Measurements from ENCODE around the gene PLEKHA6.

The PLEKHA6 gene

GRCh38 chr1:204181116-204181515, 178.6 kb downstream of the PLEKHA6 start:
- no peak for DNase-seq
- no peak for TF ChIP-seq CTCF (IDR thresholded peaks at IDR 0.05)
- Histone ChIP-seq H3K4me3 (no peak overlapping the region), H3K27me3 (peaks cover 0 to 23% of the 10 kb centered on the region in 2 donors), H3K27ac (no peak overlapping the region), H3K36me3 (no peaks in the 10 kb centered on the region), H3K9me3 (no peaks in the 10 kb centered on the region), H3K4me1 (no peaks in the 10 kb centered on the region)
- intact Hi-C loops (cut with DNase I; ENCODE audit: low total_unique reads) = no loop called here

- Histone ChIP-seq H3K27ac (no peak overlapping the region), H3K4me3 (no peak overlapping the region), H3K36me3 (no peaks in the 10 kb centered on the region), H3K9me3 (no peaks in the 10 kb centered on the region), H3K27me3 (peaks cover 0 to 26% of the 10 kb centered on the region in 2 donors), H3K4me1 (no peaks in the 10 kb centered on the region)
- intact Hi-C loops (cut with DNase I; ENCODE audit: low total_unique reads) = no loop called here
- TF ChIP-seq CTCF (IDR thresholded peaks at IDR 0.05) = no peak
- no peak for DNase-seq
Observed at GRCh38 chr1:204180133-204180532, 179.6 kb downstream of the PLEKHA6 start.

- Histone ChIP-seq H3K36me3 (no peaks in the 10 kb centered on the region), H3K9me3 (no peaks in the 10 kb centered on the region), H3K27me3 (peaks cover 0 to 32% of the 10 kb centered on the region in 2 donors), H3K27ac (no peak overlapping the region), H3K4me3 (no peak overlapping the region), H3K4me1 (no peaks in the 10 kb centered on the region)
- no peak for TF ChIP-seq CTCF (IDR thresholded peaks at IDR 0.05)
- intact Hi-C loops (cut with DNase I; ENCODE audit: low total_unique reads) = no loop called here
- DNase-seq = no peak
Observed at GRCh38 chr1:204178487-204179281, 181.0 kb downstream of the PLEKHA6 start.

GRCh38 chr1:204177133-204177532, 182.6 kb downstream of the PLEKHA6 start:
- no peak for DNase-seq
- Histone ChIP-seq H3K27me3 (peaks cover 0 to 32% of the 10 kb centered on the region in 2 donors), H3K4me3 (no peak overlapping the region), H3K36me3 (no peaks in the 10 kb centered on the region), H3K4me1 (no peaks in the 10 kb centered on the region), H3K27ac (no peak overlapping the region), H3K9me3 (no peaks in the 10 kb centered on the region)
- intact Hi-C loops (cut with DNase I; ENCODE audit: low total_unique reads) = no loop called here
- no peak for TF ChIP-seq CTCF (IDR thresholded peaks at IDR 0.05)

- no peak for TF ChIP-seq CTCF (IDR thresholded peaks at IDR 0.05)
- Histone ChIP-seq H3K4me3 (no peak overlapping the region), H3K27ac (no peak overlapping the region), H3K27me3 (peaks cover 0 to 32% of the 10 kb centered on the region in 2 donors), H3K9me3 (no peaks in the 10 kb centered on the region), H3K4me1 (no peaks in the 10 kb centered on the region), H3K36me3 (no peaks in the 10 kb centered on the region)
- intact Hi-C loops (cut with DNase I; ENCODE audit: low total_unique reads) = no loop called here
- DNase-seq = no peak
Observed at GRCh38 chr1:204176049-204176448, 183.7 kb downstream of the PLEKHA6 start.
